Fibroblast of lung (primary cell): ENCODE results near the gene METTL1. TPM values are rescaled to one million over a fixed set of nuclear protein-coding genes. Genes with fewer than 3 reads are reported as not detected.

Experiments used
- DNase-seq, 2 donors: peaks; one replicate each; pipeline versions ENCODE4 v3.0.0 to v3.0.0-alpha.2; 2010; ENCODE audit warnings: low read depth in 2 of 2
- H2AFZ ChIP-seq: 2 replicates; pipeline ENCODE4 v1.5.1; 2012; ENCODE audit warnings: low read length, control low read depth, inconsistent platforms
- H3K27ac ChIP-seq: 2 replicates; pipeline ENCODE4 v1.5.1; 2011; ENCODE audit warnings: low read length, control low read depth; ENCODE audit not compliant: insufficient read depth
- H3K27me3 ChIP-seq: 2 replicates; pipeline ENCODE4 v1.5.1; 2011; ENCODE audit warnings: mild to moderate bottlenecking, low read length; ENCODE audit not compliant: control insufficient read depth, insufficient read depth
- H3K36me3 ChIP-seq: 2 replicates; pipeline ENCODE4 v1.5.1; 2011; ENCODE audit warnings: low read length; ENCODE audit not compliant: control insufficient read depth, insufficient read depth
- H3K4me1 ChIP-seq: 2 replicates; pipeline ENCODE4 v1.5.1; 2011; ENCODE audit warnings: low read length; ENCODE audit not compliant: control insufficient read depth, insufficient read depth; ENCODE audit errors: extremely low read depth
- H3K4me2 ChIP-seq: 2 replicates; pipeline ENCODE4 v1.5.1; 2011; ENCODE audit warnings: low read length, control low read depth; ENCODE audit not compliant: insufficient read depth; ENCODE audit errors: extremely low read depth
- H3K4me3 ChIP-seq, 4 experiments: fragments of 200-600 bp in 1 of 4; sonication (generic) in 1 of 4; replicated peaks in 1 of 4; 2 replicates each; pipeline ENCODE4 v1.5.1; 2011 to 2016; ENCODE audit warnings: low read length in 4 of 4, low read depth in 3 of 4, mild to moderate bottlenecking in 3 of 4, control low read depth in 2 of 4, inconsistent platforms in 1 of 4, mixed read lengths in 1 of 4; ENCODE audit not compliant: insufficient read depth in 1 of 4; ENCODE audit errors: control extremely low read depth in 1 of 4
- H3K79me2 ChIP-seq: 2 replicates; pipeline ENCODE4 v1.5.1; 2012; ENCODE audit warnings: mild to moderate bottlenecking, low read length, inconsistent platforms; ENCODE audit not compliant: control insufficient read depth, insufficient read depth
- H3K9ac ChIP-seq: 2 replicates; pipeline ENCODE4 v1.5.1; 2011; ENCODE audit warnings: mild to moderate bottlenecking, low read length, control low read depth; ENCODE audit not compliant: insufficient read depth
- H3K9me3 ChIP-seq: 2 replicates; pipeline ENCODE4 v1.5.1; 2012; ENCODE audit warnings: low read depth, low read length; ENCODE audit not compliant: control insufficient read depth, insufficient read depth
- H4K20me1 ChIP-seq: 2 replicates; pipeline ENCODE4 v1.5.1; 2011; ENCODE audit warnings: low read length; ENCODE audit not compliant: control insufficient read depth, insufficient read depth; ENCODE audit errors: extremely low read depth
- EZH2 ChIP-seq: IDR thresholded peaks from 2 replicates; pipeline ENCODE4 v1.5.1; 2012; ENCODE audit warnings: low read length, control low read depth, mild to moderate bottlenecking; ENCODE audit errors: missing control alignments
- polyA plus RNA-seq, 2 donors: library from polyadenylated mRNA; depleted of rRNA in 1 of 2; stranded (reverse) in 1 of 2; unstranded in 1 of 2; fragments of >200 nt; gene quantifications; 2 replicates each; pipeline ENCODE4 v1.2.1, GENCODE V29; 2011 to 2012; ENCODE audit warnings: missing spikeins in 1 of 2
- total RNA-seq: library from RNA; depleted of rRNA; stranded (reverse); fragments of >200 nt; gene quantifications from 2 replicates; pipeline ENCODE4 v1.2.1, GENCODE V29; 2014
- TF ChIP-seq, protein P1 (sequence below), 2 donors: IDR thresholded peaks in 1 of 2; conservative IDR thresholded peaks in 1 of 2; 1 replicate in 1 of 2; 2 replicates in 1 of 2; pipeline ENCODE4 v1.5.1; 2011 to 2012; ENCODE audit warnings: low read length in 2 of 2, control low read depth in 1 of 2, inconsistent platforms in 1 of 2, low read depth in 1 of 2, mild to moderate bottlenecking in 1 of 2

METTL1 gene
- total and polyA plus RNA-seq, 2 donors (not counting 1 experiment from before 2014, with no cell fraction given) = 3.5 to 16.9 TPM

DNA sequence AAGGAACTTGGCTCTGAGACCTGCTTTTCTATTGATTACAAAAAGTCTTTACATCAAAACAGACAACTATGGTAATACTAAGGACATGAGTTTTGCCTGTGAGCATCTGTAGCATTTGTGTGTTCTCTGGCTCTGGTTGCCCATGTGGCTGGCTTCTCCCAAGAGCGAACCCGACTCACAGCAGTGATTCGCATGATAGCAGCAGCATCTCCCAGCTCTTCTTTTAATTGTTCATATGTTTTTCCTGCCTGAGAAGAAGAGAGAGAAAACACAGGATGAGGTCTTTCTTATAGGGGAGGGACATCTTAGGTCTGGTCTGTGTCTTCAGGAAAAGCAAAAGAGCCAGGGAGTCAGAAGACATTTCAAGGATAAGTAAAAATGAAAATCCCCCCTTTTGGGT lies 29.1 kb upstream of the METTL1 start:
- Histone ChIP-seq H3K27ac (no peak overlapping the region), H3K36me3 (peaks cover 7% of the 10 kb centered on the region), H2AFZ (no peak overlapping the region), H3K9me3 (no peaks in the 10 kb centered on the region), H4K20me1 (no peaks in the 10 kb centered on the region), H3K27me3 (no peaks in the 10 kb centered on the region), H3K4me2 (no peak overlapping the region), H3K4me1 (no peaks in the 10 kb centered on the region), H3K4me3 (no peak overlapping the region), H3K9ac (no peak overlapping the region), H3K79me2 (no peaks in the 10 kb centered on the region)
- TF ChIP-seq, protein P1, sequence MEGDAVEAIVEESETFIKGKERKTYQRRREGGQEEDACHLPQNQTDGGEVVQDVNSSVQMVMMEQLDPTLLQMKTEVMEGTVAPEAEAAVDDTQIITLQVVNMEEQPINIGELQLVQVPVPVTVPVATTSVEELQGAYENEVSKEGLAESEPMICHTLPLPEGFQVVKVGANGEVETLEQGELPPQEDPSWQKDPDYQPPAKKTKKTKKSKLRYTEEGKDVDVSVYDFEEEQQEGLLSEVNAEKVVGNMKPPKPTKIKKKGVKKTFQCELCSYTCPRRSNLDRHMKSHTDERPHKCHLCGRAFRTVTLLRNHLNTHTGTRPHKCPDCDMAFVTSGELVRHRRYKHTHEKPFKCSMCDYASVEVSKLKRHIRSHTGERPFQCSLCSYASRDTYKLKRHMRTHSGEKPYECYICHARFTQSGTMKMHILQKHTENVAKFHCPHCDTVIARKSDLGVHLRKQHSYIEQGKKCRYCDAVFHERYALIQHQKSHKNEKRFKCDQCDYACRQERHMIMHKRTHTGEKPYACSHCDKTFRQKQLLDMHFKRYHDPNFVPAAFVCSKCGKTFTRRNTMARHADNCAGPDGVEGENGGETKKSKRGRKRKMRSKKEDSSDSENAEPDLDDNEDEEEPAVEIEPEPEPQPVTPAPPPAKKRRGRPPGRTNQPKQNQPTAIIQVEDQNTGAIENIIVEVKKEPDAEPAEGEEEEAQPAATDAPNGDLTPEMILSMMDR (conservative IDR thresholded peaks at IDR 0.05 in 1 of 2, IDR thresholded peaks at IDR 0.05 in 1 of 2; ENCODE audit: low read depth in 1 of 2, low read length in 2 of 2) = no peak
- no peak for TF ChIP-seq EZH2
- DNase-seq = no peak

DNA sequence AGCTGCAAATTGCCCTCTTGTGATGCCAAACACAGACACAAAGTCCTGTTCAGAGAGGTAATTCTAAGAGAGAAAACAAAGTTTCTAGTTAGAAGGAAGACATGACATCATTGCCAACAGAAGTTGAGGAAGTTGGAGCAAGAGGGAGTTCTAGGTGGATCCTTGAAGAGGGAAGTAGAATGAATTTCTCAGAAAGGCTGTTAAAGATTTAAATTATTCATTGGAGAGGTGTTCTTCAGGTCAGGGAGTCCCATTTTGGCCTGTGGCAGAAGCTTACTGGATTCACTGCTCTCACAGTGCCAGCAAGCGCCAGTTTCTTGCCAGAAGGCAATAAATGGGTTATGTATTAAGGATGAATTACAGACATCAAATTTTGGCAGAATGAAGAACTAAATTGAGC lies 26.0 kb upstream of the METTL1 start:
- DNase-seq = no peak
- H3K36me3 ChIP-seq = peaks cover 6% of the 10 kb centered on the region

DNA sequence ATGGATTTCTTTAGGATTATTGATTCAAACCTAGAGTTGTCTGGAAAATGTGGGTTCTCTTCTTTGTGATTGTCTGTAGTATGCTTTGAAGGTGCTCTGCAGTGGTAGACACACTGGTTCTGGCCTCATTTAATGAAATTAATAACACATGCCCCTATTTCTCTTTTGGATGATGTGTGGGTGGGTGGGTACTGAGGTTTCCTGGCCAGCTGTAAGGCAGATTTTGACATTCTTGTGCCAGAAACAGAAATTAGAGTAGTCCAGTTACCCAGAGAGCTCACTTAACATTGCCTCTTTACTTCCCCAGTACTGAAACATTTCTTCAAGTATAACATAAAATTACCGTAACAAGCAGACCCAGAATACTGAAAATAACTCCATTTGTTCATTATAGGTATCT lies 25.1 kb upstream of the METTL1 start:
- Histone ChIP-seq H3K27me3 (no peaks in the 10 kb centered on the region), H3K4me3 (no peak overlapping the region), H3K9me3 (no peaks in the 10 kb centered on the region), H3K4me2 (no peak overlapping the region), H3K79me2 (no peaks in the 10 kb centered on the region), H2AFZ (no peak overlapping the region), H3K27ac (no peak overlapping the region), H3K9ac (no peak overlapping the region), H3K36me3 (peaks cover 3% of the 10 kb centered on the region), H4K20me1 (no peaks in the 10 kb centered on the region), H3K4me1 (peaks cover 8% of the 10 kb centered on the region)
- no peak for TF ChIP-seq EZH2
- TF ChIP-seq, protein P1 (conservative IDR thresholded peaks at IDR 0.05 in 1 of 2, IDR thresholded peaks at IDR 0.05 in 1 of 2; ENCODE audit: low read depth in 1 of 2, low read length in 2 of 2) = no peak
- DNase-seq = no peak

More for the DNA sequence above, 26.0 kb upstream of the METTL1 start:
- H2AFZ ChIP-seq = no peak overlapping the region
- no peak overlapping the region for H3K27ac ChIP-seq
- H3K9me3 ChIP-seq = no peaks in the 10 kb centered on the region
- H3K4me1 ChIP-seq = peaks cover 8% of the 10 kb centered on the region
- H4K20me1 ChIP-seq = no peaks in the 10 kb centered on the region
- no peaks in the 10 kb centered on the region for H3K27me3 ChIP-seq
- TF ChIP-seq, protein P1 (conservative IDR thresholded peaks at IDR 0.05 in 1 of 2, IDR thresholded peaks at IDR 0.05 in 1 of 2; ENCODE audit: low read depth in 1 of 2, low read length in 2 of 2) = no peak
- TF ChIP-seq EZH2 = no peak
- H3K9ac ChIP-seq = no peak overlapping the region
- H3K4me3 ChIP-seq = no peak overlapping the region
- H3K4me2 ChIP-seq = no peak overlapping the region
- no peaks in the 10 kb centered on the region for H3K79me2 ChIP-seq
